KOPT-K1 (cell line): ENCODE data around the gene RNF20.
A peak's percentile ranks its signal among the peaks of the same experiment; 100 is the strongest.

Experiments
- H3K27ac ChIP-seq: fragments of 200-600 bp; sonication (generic); 2 replicates; pipeline ENCODE4 v1.5.1; 2016; ENCODE audit warnings: antibody characterized with exemption, mild to moderate bottlenecking, low read depth, low read length; ENCODE audit not compliant: poor library complexity, severe bottlenecking
- H3K36me3 ChIP-seq: fragments of 200-600 bp; sonication (generic); 2 replicates; pipeline ENCODE4 v1.5.1; 2017; ENCODE audit warnings: antibody characterized with exemption, mild to moderate bottlenecking, low read length, moderate library complexity; ENCODE audit not compliant: insufficient read depth
- H3K9me3 ChIP-seq: fragments of 200-600 bp; sonication (generic); 2 replicates; pipeline ENCODE4 v1.5.1; 2017; ENCODE audit warnings: antibody characterized with exemption, low read length, mild to moderate bottlenecking; ENCODE audit not compliant: insufficient read depth, poor library complexity, severe bottlenecking

The RNF20 gene

GRCh38 chr9:101533334-101534204, at the start of gene RNF20:
Gene RNF20 (plus strand): TSS chr9:101533853. CDS start chr9:101535424, 1,571 bp downstream.
- Histone ChIP-seq H3K27ac (peak within 1 kb of the TSS; percentile 82), H3K36me3 (peaks cover 34% of the 10 kb centered on the region), H3K9me3 (no peaks in the 10 kb centered on the region)

- H3K36me3 ChIP-seq = no peaks in the 10 kb centered on the region
- H3K9me3 ChIP-seq = no peaks in the 10 kb centered on the region
- no peak overlapping the region for H3K27ac ChIP-seq
Measured at GRCh38 chr9:101484046-101484445, 49.6 kb upstream of the RNF20 start.

GRCh38 chr9:101485924-101486692, 47.5 kb upstream of the RNF20 start:
- H3K36me3 ChIP-seq = no peaks in the 10 kb centered on the region
- no peaks in the 10 kb centered on the region for H3K9me3 ChIP-seq
- H3K27ac ChIP-seq = no peak overlapping the region

- H3K27ac ChIP-seq = no peak overlapping the region
- H3K36me3 ChIP-seq = no peaks in the 10 kb centered on the region
- no peaks in the 10 kb centered on the region for H3K9me3 ChIP-seq
Measured at GRCh38 chr9:101486693-101487442, 46.8 kb upstream of the RNF20 start.

- Histone ChIP-seq H3K36me3 (no peaks in the 10 kb centered on the region), H3K9me3 (no peaks in the 10 kb centered on the region), H3K27ac (no peak overlapping the region)
Measured at GRCh38 chr9:101487443-101487840, 46.2 kb upstream of the RNF20 start.

GRCh38 chr9:101495810-101496209, 37.8 kb upstream of the RNF20 start:
- no peaks in the 10 kb centered on the region for H3K9me3 ChIP-seq
- H3K36me3 ChIP-seq = no peaks in the 10 kb centered on the region
- H3K27ac ChIP-seq = no peak overlapping the region

GRCh38 chr9:101498323-101498722, 35.3 kb upstream of the RNF20 start:
- Histone ChIP-seq H3K27ac (no peak overlapping the region), H3K9me3 (no peaks in the 10 kb centered on the region), H3K36me3 (no peaks in the 10 kb centered on the region)

- H3K9me3 ChIP-seq = no peaks in the 10 kb centered on the region
- H3K27ac ChIP-seq = no peak overlapping the region
- no peaks in the 10 kb centered on the region for H3K36me3 ChIP-seq
Measured at GRCh38 chr9:101504188-101504587, 29.5 kb upstream of the RNF20 start.

- Histone ChIP-seq H3K9me3 (no peaks in the 10 kb centered on the region), H3K27ac (no peak overlapping the region), H3K36me3 (no peaks in the 10 kb centered on the region)
Measured at GRCh38 chr9:101508211-101508610, 25.4 kb upstream of the RNF20 start.

GRCh38 chr9:101509572-101509971, 24.1 kb upstream of the RNF20 start:
- no peak overlapping the region for H3K27ac ChIP-seq
- no peaks in the 10 kb centered on the region for H3K36me3 ChIP-seq
- H3K9me3 ChIP-seq = no peaks in the 10 kb centered on the region

GRCh38 chr9:101510459-101510858, 23.2 kb upstream of the RNF20 start:
- Histone ChIP-seq H3K36me3 (no peaks in the 10 kb centered on the region), H3K9me3 (no peaks in the 10 kb centered on the region)

GRCh38 chr9:101511009-101511408, 22.6 kb upstream of the RNF20 start:
- Histone ChIP-seq H3K36me3 (no peaks in the 10 kb centered on the region), H3K9me3 (no peaks in the 10 kb centered on the region), H3K27ac (no peak overlapping the region)

More at GRCh38 chr9:101510459-101510858, 23.2 kb upstream of the RNF20 start:
- no peak overlapping the region for H3K27ac ChIP-seq

GRCh38 chr9:101512116-101512515, 21.5 kb upstream of the RNF20 start:
- no peaks in the 10 kb centered on the region for H3K9me3 ChIP-seq
- H3K36me3 ChIP-seq = no peaks in the 10 kb centered on the region
- no peak overlapping the region for H3K27ac ChIP-seq

GRCh38 chr9:101513351-101513750, 20.3 kb upstream of the RNF20 start:
- Histone ChIP-seq H3K9me3 (no peaks in the 10 kb centered on the region), H3K36me3 (no peaks in the 10 kb centered on the region), H3K27ac (no peak overlapping the region)

GRCh38 chr9:101514071-101514470, 19.6 kb upstream of the RNF20 start:
- no peaks in the 10 kb centered on the region for H3K9me3 ChIP-seq
- H3K27ac ChIP-seq = no peak overlapping the region

More at GRCh38 chr9:101514071-101514470, 19.6 kb upstream of the RNF20 start:
- no peaks in the 10 kb centered on the region for H3K36me3 ChIP-seq
